Gastroesophageal sphincter (tissue), 4 donors: ENCODE data around the gene METRNL. TPM values are rescaled to one million over a fixed set of nuclear protein-coding genes. Genes with fewer than 3 reads are reported as not detected.
"Not testable (repeated sequence)": the region's sequence is repeated elsewhere in the genome, so short reads cannot be mapped to it uniquely, and the experiment has no call there.

Experiments
- ATAC-seq: fragments of 150-250 bp; one replicate; pipeline ENCODE4 v1.9.1; 2016; ENCODE audit warnings: mild to moderate bottlenecking, moderate library complexity
- H3K27ac ChIP-seq, 4 donors: fragments of 200-600 bp; sonication (generic) in 3 of 4; 1 replicate in 3 of 4; 2 replicates in 1 of 4; pipeline ENCODE4 v1.5.1; 2016 to 2019
- H3K27me3 ChIP-seq: fragments of 200-600 bp; sonication (generic); one replicate; pipeline ENCODE4 v1.5.1; 2019
- H3K36me3 ChIP-seq, 2 donors: fragments of 200-600 bp; sonication (generic); one replicate each; pipeline ENCODE4 v1.5.1; 2019; ENCODE audit warnings: control low read depth in 1 of 2
- H3K4me1 ChIP-seq, 3 donors: fragments of 200-600 bp; sonication (generic); 1 replicate in 2 of 3; 2 replicates in 1 of 3; pipeline ENCODE4 v1.5.1; 2016 to 2019; ENCODE audit warnings: control low read depth in 2 of 3
- H3K4me3 ChIP-seq, 2 donors: fragments of 200-600 bp; sonication (generic); one replicate each; pipeline ENCODE4 v1.5.1; 2019; ENCODE audit warnings: mild to moderate bottlenecking in 1 of 2, moderate library complexity in 1 of 2
- H3K9me3 ChIP-seq, 3 donors: fragments of 200-600 bp; sonication (generic); one replicate each; pipeline ENCODE4 v1.5.1; 2017 to 2019; ENCODE audit warnings: control low read depth in 2 of 3
- EP300 ChIP-seq: sonication (generic); formaldehyde crosslinking; IDR thresholded peaks from one replicate; pipeline ENCODE4 v1.6.1; 2017; ENCODE audit warnings: antibody characterized with exemption, mild to moderate bottlenecking
- POLR2A ChIP-seq, 2 donors: fragments of 450-650 bp; IDR thresholded peaks; one replicate each; pipeline ENCODE4 v1.6.1; 2017; ENCODE audit warnings: antibody characterized with exemption in 2 of 2, mild to moderate bottlenecking in 2 of 2, moderate library complexity in 1 of 2
- POLR2AphosphoS5 ChIP-seq: sonication (generic); formaldehyde crosslinking; IDR thresholded peaks from one replicate; pipeline ENCODE4 v1.6.1; 2017; ENCODE audit warnings: antibody characterized with exemption
- WGBS, 2 donors: methylation state at CpG; one replicate each; pipeline ENCODE4 v1.1.5; 2018; ENCODE audit warnings: low coverage in 1 of 2; 5-methylcytosine and 5-hydroxymethylcytosine counted together
- total RNA-seq, 4 donors: library from RNA; depleted of rRNA; stranded (reverse); fragments of >200 nt; gene quantifications; one replicate each; pipeline ENCODE4 v1.1.0, GENCODE V29; 2016
- TF ChIP-seq, protein P1 (sequence below), 4 experiments: fragments of 200-600 bp in 2 of 4; fragments of 450-650 bp in 2 of 4; sonication (generic) in 1 of 4; IDR thresholded peaks; one replicate each; pipeline ENCODE4 v1.5.1; 2017 to 2019; ENCODE audit warnings: antibody characterized with exemption in 4 of 4, mild to moderate bottlenecking in 2 of 4, moderate library complexity in 2 of 4

The METRNL gene
- total RNA-seq, 4 donors from 2014 or later, result 41.1 to 82.6 (median 66.3) TPM

DNA sequence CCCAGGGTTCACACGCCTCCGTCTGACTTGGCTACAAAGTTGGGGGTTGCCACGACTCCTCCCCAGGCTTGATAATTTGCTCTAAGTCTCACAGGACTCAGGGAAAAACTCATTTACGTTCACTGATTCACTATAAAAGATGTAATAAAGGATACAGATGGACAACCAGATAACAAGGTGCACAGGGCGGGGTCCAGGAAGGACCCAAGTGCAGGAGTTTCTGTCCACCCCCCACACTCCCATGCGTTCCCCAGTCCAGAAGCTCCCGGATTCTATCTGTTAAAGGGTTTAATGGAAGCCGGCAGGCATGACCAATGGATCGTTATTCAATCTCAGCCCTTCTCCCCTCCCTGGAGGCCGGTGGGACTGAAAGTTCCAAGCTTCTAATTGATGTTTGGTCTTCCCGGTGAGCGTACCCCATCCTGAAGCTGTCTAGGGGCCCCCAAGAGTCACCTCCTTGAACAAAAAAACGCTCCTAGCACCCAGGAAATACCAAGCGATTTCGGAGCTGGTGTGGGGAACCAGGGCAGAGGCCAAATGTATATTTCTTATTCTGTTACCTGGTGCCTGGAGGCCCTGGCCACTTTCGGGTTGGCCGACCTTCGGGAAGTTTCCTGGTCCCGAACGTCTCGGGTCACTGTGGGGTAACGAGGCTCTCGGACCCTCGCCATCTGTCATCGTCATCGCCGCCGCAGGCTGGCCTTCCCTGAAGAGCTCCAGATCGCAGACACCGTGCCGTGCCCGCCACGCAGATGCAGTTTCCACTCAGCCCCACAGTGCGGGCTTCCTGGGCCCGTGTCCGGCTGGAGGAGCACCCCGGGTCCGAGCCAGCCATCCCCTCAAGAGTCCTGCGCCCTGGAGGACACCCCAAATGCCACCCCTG is 13.5 kb upstream of the METRNL start:
- no peaks in the 10 kb centered on the region for H3K4me1 ChIP-seq
- no peak overlapping the region for H3K27ac ChIP-seq
- ATAC-seq, result no peak
- peaks cover 13% of the 10 kb centered on the region for H3K27me3 ChIP-seq
- no peaks in the 10 kb centered on the region for H3K9me3 ChIP-seq
- TF ChIP-seq POLR2A (IDR thresholded peaks at IDR 0.05) (no peak), POLR2AphosphoS5 (no peak), EP300 (no peak)
- TF ChIP-seq, protein P1, sequence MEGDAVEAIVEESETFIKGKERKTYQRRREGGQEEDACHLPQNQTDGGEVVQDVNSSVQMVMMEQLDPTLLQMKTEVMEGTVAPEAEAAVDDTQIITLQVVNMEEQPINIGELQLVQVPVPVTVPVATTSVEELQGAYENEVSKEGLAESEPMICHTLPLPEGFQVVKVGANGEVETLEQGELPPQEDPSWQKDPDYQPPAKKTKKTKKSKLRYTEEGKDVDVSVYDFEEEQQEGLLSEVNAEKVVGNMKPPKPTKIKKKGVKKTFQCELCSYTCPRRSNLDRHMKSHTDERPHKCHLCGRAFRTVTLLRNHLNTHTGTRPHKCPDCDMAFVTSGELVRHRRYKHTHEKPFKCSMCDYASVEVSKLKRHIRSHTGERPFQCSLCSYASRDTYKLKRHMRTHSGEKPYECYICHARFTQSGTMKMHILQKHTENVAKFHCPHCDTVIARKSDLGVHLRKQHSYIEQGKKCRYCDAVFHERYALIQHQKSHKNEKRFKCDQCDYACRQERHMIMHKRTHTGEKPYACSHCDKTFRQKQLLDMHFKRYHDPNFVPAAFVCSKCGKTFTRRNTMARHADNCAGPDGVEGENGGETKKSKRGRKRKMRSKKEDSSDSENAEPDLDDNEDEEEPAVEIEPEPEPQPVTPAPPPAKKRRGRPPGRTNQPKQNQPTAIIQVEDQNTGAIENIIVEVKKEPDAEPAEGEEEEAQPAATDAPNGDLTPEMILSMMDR (IDR thresholded peaks at IDR 0.05), result no peak
- H3K36me3 ChIP-seq, result no peaks in the 10 kb centered on the region
- H3K4me3 ChIP-seq, result no peak overlapping the region
- 80 to 88% methylated on average over 12 to 22 of the region's 39 CpGs for WGBS, 2 donors

DNA sequence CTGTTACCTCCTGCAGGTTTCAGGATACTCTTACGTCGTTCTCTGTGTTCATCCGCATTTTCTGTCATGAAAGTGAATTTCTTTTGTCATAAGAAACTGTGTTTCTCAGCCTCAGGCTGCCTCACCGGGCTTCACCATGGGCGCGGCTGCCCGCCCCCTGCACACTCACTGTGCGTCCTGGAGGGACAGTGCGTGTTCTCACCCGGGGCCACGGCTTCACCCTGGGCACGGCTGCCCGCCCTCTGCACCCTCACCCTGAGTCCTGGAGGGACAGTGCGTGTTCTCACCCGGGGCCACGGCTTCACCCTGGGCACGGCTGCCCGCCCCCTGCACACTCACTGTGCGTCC is 12.9 kb upstream of the METRNL start:
- peaks cover 13% of the 10 kb centered on the region for H3K27me3 ChIP-seq
- not testable (repeated sequence) for H3K9me3 ChIP-seq, H3K36me3 ChIP-seq, H3K4me3 ChIP-seq, ATAC-seq, H3K4me1 ChIP-seq, H3K27ac ChIP-seq
- 81% methylated on average over 3 of the region's 19 CpGs; no CpG with 5 or more reads in 1 of the 2 donors for WGBS, 2 donors

DNA sequence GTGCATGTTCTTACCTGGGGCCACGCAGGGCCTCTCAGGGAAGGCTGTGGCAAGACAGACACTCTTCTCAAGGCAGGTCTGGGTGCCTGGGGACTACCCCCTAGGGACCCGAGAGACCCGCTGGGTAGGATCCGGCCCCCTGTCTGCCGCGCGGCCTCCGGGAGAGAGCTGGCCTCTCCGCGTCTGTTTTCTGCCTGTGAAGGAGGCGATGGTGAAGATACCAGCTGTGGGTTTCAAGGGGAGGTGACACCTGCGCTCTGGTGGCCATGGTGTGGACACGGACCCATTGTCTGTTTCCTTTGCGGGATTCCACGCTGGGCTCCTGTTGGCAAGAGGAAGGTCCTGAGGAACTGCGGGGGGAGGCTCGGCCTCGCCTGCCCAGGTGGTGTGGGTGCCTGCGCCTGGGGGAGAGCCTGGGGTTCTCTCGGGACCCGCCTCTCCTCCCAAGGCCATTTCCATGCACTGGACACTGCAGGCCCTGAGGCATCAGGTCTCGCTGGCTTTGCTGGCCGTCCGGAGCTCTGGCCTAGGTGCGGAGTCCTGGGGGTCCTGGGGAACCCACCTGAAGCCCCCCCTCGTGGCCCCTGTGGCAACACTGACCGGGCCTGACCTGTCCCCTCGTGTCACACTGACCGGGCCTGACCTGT is 12.2 kb upstream of the METRNL start:
- H3K4me1 ChIP-seq, result no peaks in the 10 kb centered on the region
- H3K27ac ChIP-seq, result no peak overlapping the region
- H3K27me3 ChIP-seq, result peaks cover 13% of the 10 kb centered on the region
- no CpG with 5 or more reads among the region's 29 CpGs for WGBS, 2 donors
- no peaks in the 10 kb centered on the region for H3K36me3 ChIP-seq
- no peak for TF ChIP-seq POLR2AphosphoS5
- TF ChIP-seq EP300, result no peak
- TF ChIP-seq, protein P1 (IDR thresholded peaks at IDR 0.05), result no peak
- TF ChIP-seq POLR2A (IDR thresholded peaks at IDR 0.05), result no peak
- no peak overlapping the region for H3K4me3 ChIP-seq
- ATAC-seq, result no peak
- H3K9me3 ChIP-seq, result no peaks in the 10 kb centered on the region

DNA sequence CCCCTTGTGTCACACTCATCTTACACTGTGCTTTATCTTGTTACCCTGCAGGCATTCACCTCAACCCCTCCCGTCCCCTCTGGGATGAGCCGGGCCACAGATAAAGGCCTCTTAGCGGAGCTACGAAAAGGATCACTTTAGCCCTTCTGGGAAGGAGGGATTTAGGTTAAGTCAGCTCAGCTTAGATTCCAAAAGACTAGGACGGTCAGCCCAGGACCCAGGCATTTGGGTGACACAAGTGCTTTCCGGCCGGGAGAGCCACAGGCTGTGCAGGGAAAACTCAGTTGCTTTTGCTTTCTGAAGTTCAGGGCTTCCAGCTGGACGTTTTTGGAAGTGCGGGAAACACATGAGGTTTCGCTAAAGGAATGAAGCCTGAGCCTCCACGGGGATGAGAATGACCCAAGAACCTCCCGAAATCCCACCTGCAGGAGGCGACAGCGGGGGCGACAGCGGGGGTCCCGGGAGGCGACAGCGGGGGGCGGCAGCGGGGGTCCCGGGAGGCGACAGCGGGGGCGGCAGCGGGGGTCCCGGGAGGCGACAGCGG is 11.6 kb upstream of the METRNL start:
- no peak overlapping the region for H3K4me3 ChIP-seq
- WGBS, 2 donors, result 60% methylated on average over 1 of the region's 29 CpGs; no CpG with 5 or more reads in 1 of the 2 donors
- H3K4me1 ChIP-seq, result no peaks in the 10 kb centered on the region
- H3K27ac ChIP-seq, result no peak overlapping the region
- no peaks in the 10 kb centered on the region for H3K36me3 ChIP-seq
- ATAC-seq, result no peak
- H3K27me3 ChIP-seq, result peaks cover 13% of the 10 kb centered on the region
- TF ChIP-seq POLR2A (IDR thresholded peaks at IDR 0.05), result no peak
- TF ChIP-seq, protein P1 (IDR thresholded peaks at IDR 0.05), result no peak
- no peak for TF ChIP-seq EP300
- TF ChIP-seq POLR2AphosphoS5, result no peak
- H3K9me3 ChIP-seq, result no peaks in the 10 kb centered on the region

DNA sequence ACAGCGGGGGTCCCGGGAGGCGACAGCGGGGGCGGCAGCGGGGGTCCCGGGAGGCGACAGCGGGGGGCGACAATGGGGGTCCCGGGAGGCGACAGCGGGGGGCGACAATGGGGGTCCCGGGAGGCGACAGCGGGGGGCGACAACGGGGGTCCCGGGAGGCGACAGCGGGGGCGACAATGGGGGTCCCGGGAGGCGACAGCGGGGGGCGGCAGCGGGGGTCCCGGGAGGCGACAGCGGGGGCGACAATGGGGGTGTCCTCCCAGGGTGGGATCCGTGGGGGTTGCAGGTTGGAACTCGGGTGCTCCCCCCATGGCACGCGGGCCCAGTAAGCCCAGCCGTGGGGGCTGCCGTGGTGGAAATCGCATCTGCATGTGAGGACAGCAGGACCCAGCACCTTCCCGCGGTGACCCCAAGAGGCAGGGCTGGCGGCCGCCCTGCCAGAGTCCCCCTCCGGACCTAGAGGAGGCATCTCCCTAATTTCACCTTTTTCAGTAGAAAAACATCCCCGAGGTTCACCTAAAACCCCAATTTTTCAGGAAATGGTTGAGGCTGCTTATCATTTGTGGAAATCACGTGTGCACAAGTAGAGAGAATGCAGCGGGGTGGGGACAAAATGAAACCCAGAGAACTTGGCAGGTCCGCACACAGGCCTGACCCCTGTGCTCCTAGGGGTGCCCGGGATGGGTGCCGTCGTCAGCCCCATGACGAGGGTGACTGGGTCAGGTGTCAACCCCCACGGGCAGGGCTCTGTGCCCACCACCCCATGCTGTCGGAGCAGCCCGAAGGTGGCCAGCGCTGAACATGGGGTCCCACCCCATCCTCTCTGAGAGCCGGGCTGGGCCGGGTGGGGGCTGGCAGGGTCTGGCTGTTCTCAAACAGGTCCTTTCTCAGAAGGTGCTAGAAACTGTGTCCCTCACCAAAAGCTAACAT is 10.5 kb upstream of the METRNL start:
- Histone ChIP-seq H3K9me3 (no peaks in the 10 kb centered on the region), H3K27ac (no peak overlapping the region), H3K4me3 (no peak overlapping the region), H3K36me3 (no peaks in the 10 kb centered on the region), H3K27me3 (peaks cover 13% of the 10 kb centered on the region), H3K4me1 (no peaks in the 10 kb centered on the region)
- TF ChIP-seq, protein P1 (IDR thresholded peaks at IDR 0.05), result no peak
- TF ChIP-seq POLR2AphosphoS5 (no peak), EP300 (no peak), POLR2A (IDR thresholded peaks at IDR 0.05) (no peak)
- WGBS, 2 donors, result 59 to 60% methylated on average over 1 to 10 of the region's 58 CpGs
- no peak for ATAC-seq
